Mucosa of descending colon (tissue), 3 donors: Measurements from ENCODE around the gene PRXL2B. TPM values are rescaled to one million over a fixed set of nuclear protein-coding genes. Genes with fewer than 3 reads are reported as not detected.
"Not testable (repeated sequence)": the region's sequence is repeated elsewhere in the genome, so short reads cannot be mapped to it uniquely, and the experiment has no call there.

Experiments
- ATAC-seq: fragments of 200-7000 bp; cut with Tn5 transposase; one replicate; pipeline ENCODE4 v1.9.1; 2020; ENCODE audit warnings: mild to moderate bottlenecking, moderate library complexity
- DNase-seq, 3 donors: peaks; one replicate each; pipeline ENCODE4 v3.0.0-alpha.2; 2020
- H3K36me3 ChIP-seq: fragments of 200-600 bp; one replicate; pipeline ENCODE4 v1.8.0; 2021; ENCODE audit warnings: low read depth, mild to moderate bottlenecking
- H3K4me1 ChIP-seq: fragments of 200-600 bp; one replicate; pipeline ENCODE4 v1.8.0; 2021; ENCODE audit warnings: low read depth, mild to moderate bottlenecking
- H3K4me3 ChIP-seq: fragments of 200-600 bp; one replicate; pipeline ENCODE4 v1.8.0; 2021; ENCODE audit warnings: mild to moderate bottlenecking
- H3K9me3 ChIP-seq: fragments of 200-600 bp; one replicate; pipeline ENCODE4 v1.8.0; 2021; ENCODE audit warnings: mild to moderate bottlenecking
- intact Hi-C, 2 donors: fragments of 100-400 bp; cut with DNase I in 1 of 2; cut with micrococcal nuclease in 1 of 2; formaldehyde crosslinking; loops; one replicate each; pipeline versions ENCODE4 v1.11.0 to v1.11.1; 2022; cut with DNase I, micrococcal nuclease
- total RNA-seq, 3 donors: library from RNA; stranded (reverse); fragmentation: NEBNext Ultra II Directional in 2 of 3; extraction: Animal tissue kit (Norgen Biotek cat#: 25700) in 2 of 3; gene quantifications; one replicate each; pipeline versions ENCODE4 v1.2.1 to v1.2.4, GENCODE V29; 2021 to 2023
- TF ChIP-seq, protein P1 (sequence below): fragments of 200-600 bp; IDR thresholded peaks from one replicate; pipeline ENCODE4 v1.8.0; 2022; ENCODE audit warnings: antibody characterized with exemption, mild to moderate bottlenecking
- donor health status: DM: no; HTN: no; CAD: no; lungs with moderate emphysema.
- donor health status: DM: no; HTN: no; CAD: no.
- donor health status: DM: no; HTN: yes; CAD: no.

Gene PRXL2B
- total RNA-seq, 3 donors from 2014 or later = 45.2 to 65.5 (median 48.3) TPM

DNA sequence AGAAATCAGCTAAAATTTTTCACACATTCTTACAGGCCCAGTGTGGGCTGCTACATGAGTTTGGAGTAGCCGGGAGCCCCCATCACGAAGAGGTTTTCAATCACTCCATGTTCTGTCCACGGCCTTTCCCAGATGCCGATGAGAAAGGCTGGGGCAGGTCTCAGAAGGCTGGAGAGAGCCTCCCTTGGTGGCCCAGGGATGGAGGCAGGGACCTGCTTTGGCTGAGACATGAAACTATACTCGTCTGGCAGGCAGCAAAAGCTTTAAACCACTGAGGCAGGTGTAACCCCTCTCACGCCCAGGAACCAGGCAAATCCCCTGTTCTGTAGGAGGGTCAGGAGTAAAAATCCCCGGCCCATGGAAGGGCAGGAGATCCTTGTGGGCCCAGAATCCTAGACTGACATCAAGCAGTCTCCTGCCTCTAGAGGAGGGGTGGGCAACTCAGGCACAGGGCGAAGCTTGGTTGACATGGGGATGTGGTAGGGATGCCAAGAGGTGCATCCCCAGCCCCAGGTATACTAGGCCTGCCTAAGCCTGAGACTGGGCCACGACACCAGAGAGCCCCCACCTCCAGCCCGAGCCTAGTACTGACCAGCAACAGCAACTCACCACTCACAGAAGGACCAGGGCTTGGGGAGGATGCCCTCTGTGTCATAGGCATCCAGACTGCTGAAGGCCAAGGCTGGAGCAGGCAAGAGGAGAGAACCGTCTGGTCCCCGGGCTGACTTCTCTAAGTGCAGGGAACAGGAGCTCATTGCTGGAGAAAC, 37.2 kb downstream of the PRXL2B start:
- intact Hi-C loops = no loop called here
- Histone ChIP-seq H3K4me1 (peaks cover 2% of the 10 kb centered on the region), H3K36me3 (no peaks in the 10 kb centered on the region), H3K9me3 (no peaks in the 10 kb centered on the region), H3K4me3 (no peak overlapping the region)
- ATAC-seq (no peak), DNase-seq (no peak)
- TF ChIP-seq, protein P1, sequence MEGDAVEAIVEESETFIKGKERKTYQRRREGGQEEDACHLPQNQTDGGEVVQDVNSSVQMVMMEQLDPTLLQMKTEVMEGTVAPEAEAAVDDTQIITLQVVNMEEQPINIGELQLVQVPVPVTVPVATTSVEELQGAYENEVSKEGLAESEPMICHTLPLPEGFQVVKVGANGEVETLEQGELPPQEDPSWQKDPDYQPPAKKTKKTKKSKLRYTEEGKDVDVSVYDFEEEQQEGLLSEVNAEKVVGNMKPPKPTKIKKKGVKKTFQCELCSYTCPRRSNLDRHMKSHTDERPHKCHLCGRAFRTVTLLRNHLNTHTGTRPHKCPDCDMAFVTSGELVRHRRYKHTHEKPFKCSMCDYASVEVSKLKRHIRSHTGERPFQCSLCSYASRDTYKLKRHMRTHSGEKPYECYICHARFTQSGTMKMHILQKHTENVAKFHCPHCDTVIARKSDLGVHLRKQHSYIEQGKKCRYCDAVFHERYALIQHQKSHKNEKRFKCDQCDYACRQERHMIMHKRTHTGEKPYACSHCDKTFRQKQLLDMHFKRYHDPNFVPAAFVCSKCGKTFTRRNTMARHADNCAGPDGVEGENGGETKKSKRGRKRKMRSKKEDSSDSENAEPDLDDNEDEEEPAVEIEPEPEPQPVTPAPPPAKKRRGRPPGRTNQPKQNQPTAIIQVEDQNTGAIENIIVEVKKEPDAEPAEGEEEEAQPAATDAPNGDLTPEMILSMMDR = no peak

DNA sequence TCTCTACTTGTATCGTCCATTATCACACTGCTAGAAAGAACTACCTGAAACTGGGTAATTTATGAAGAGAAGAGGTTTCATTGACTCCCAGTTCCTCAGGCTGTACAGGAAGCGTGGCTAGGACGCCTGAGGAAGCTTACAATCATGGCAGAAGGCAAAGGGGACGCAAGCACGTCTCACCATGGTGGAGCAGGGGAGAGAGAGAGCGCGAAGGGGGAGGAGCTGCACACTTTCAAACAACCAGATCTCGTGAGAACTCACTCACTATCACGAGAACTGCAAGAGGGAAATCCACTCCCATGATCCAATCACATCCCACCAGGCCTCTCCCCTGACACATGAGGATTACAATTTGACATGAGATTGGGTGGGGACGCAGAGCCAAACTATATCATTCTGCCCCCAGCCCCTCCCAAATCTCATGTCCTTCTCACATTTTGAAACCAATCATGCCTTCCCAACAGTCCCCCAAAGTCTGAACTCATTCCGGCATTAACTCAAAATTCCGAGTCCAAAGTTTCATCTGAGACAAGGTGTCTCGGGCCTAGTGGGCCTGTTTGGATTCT, 38.2 kb downstream of the PRXL2B start:
- Histone ChIP-seq H3K4me1 (peaks cover 4% of the 10 kb centered on the region), H3K36me3 (no peaks in the 10 kb centered on the region), H3K9me3 (no peaks in the 10 kb centered on the region), H3K4me3 (no peak overlapping the region)
- ATAC-seq (no peak), DNase-seq (no peak)
- intact Hi-C loops = no loop called here
- TF ChIP-seq, protein P1 = no peak

DNA sequence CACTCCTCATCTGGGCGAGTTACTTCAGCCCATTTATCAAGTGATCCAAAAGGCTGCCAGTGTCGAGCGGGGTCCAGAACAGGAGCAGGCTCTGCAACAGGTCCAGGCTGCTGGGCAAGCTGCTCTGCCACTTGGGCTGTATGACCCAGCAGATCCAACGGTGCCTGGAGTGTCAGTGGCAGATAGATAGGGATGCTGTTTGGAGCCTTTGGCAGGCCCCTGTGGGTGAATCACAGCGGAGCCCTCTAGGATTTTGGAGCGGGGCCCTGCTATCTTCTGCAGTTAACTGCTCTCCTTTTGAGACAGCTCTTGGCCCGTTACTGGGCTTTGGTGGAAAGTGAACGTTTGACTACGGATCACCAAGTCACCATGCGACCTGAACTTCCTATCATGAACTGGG, 38.7 kb downstream of the PRXL2B start:
- intact Hi-C loops = no loop called here
- Histone ChIP-seq H3K9me3 (no peaks in the 10 kb centered on the region), H3K36me3 (no peaks in the 10 kb centered on the region), H3K4me1 (peaks cover 4% of the 10 kb centered on the region), H3K4me3 (no peak overlapping the region)
- TF ChIP-seq, protein P1 = no peak
- ATAC-seq (no peak), DNase-seq (no peak)

DNA sequence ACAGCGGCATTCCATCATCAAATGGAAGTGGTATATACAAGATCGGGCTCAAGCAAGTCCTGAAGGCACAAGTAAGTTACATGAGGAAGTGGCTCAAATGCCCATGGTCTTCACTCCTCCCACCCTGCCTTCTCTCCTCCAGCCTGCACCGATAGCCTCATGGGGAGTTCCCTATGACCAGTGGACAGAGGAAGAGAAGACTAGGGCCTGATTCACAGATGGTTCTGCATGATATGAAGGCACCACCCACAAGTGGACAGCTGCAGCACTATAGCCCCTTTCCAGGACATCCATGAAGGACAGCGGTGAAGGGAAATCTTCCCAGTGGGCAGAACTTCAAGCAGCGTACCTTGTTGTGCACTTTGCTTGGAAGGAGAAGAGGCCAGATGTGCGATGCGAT, 39.2 kb downstream of the PRXL2B start:
- H3K36me3 ChIP-seq, ATAC-seq, H3K9me3 ChIP-seq, H3K4me1 ChIP-seq, H3K4me3 ChIP-seq, intact Hi-C loops, DNase-seq: not testable (repeated sequence)

DNA sequence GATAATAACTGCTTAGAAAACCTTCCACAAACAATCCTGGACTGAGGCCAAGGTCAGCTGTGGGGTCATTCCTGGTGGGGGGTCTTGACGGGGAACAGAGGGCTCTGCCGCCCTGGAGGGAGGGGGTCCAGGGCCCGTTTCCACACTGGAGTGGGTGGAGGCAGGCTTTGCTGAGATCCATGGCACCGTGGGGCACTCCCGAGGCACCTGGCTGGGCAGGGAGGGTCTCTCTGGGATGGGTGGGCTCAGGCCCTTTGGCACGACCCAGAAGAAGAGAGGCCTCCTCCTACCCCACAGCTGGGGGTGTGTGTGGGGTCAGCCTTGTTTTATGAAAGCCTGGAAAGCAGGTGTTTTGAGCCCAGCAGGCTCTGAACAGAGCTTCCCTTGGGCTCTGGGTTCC, 41.2 kb downstream of the PRXL2B start:
- Histone ChIP-seq H3K4me1 (peaks cover 16% of the 10 kb centered on the region), H3K9me3 (no peaks in the 10 kb centered on the region), H3K4me3 (no peak overlapping the region), H3K36me3 (no peaks in the 10 kb centered on the region)
- intact Hi-C loops = no loop called here
- no peak for ATAC-seq
- DNase-seq = no peak
- TF ChIP-seq, protein P1 = no peak

DNA sequence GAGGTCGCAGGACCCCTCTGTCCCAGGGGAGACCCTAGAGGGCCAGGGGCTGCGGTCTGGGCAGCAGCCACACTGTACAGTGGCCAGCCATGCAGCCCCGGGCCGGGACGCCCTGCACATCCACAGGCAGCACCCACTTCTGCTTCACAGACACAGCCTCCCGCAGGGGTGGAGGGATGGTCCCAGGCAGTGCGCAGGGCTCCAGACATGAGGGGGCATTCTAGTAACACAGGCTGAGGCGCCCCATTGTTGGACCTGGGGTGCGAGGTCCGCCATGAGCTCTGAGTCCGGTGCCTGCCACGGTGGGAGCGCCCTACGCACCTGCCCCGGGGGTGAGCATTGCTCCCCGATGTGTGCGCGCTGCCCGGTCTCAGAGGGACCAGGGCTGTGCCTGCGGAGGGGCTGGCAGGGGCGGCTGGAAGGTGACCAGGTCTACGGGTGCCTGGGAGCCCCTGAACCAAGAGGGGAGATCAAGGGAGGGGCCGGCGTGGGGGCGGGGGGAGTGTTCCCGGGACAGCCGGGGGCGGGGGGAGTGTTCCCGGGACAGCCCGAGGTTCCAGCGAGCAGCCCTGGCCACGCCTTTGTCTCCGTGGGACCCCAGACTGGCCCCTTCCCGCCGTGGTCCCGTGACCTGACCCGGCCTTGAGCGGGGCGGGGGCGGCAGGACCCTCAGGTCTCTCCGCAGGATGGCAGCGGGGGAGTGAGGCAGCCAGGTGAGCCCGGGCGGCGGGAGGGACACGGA, 41.8 kb downstream of the PRXL2B start:
- no peak overlapping the region for H3K4me3 ChIP-seq
- ATAC-seq (no peak), DNase-seq (no peak)
- H3K4me1 ChIP-seq = peaks cover 16% of the 10 kb centered on the region
- H3K36me3 ChIP-seq = no peaks in the 10 kb centered on the region
- TF ChIP-seq, protein P1 = no peak
- intact Hi-C loops = no loop called here
- H3K9me3 ChIP-seq = no peaks in the 10 kb centered on the region
